ENCODE data around the gene MYL9. TPM values are rescaled to one million over a fixed set of nuclear protein-coding genes. Genes with fewer than 3 reads are reported as not detected.

Gene MYL9
- total and polyA plus RNA-seq, 10 of the 15 experiments (the other 5 are each of a cell fraction or from before 2014, with no cell fraction given): 0.28 to 1.7 (median 0.63) TPM; not detected in 3

- TF ChIP-seq PRDM15 (CRISPR knock-in tag; IDR thresholded peaks at IDR 0.05) (no peak), ATF2 (IDR thresholded peaks at IDR 0.05; ENCODE audit: low read length) (no peak), ZNF217 (IDR thresholded peaks at IDR 0.05) (no peak), ZNF24 (IDR thresholded peaks at IDR 0.05) (peak; percentile 16; the same call in 1 of the 2 replicates), MTA3 (IDR thresholded peaks at IDR 0.05; ENCODE audit: borderline replicate concordance, low read length) (no peak), EGR1 (IDR thresholded peaks at IDR 0.05; ENCODE audit: borderline replicate concordance in 1 of 2, low read depth in 2 of 2, low read length in 2 of 2) (0 out of 3 replicates have a peak, but pooled peaks of 1 of the 2 experiments have one; percentile 38), PBX3 (IDR thresholded peaks at IDR 0.05; ENCODE audit: insufficient replicate concordance, low read depth, low read length) (no peak), SIN3A (IDR thresholded peaks at IDR 0.05; ENCODE audit: low read depth, low read length) (no peak; the same call in 1 of the 2 replicates), E4F1 (IDR thresholded peaks at IDR 0.05; ENCODE audit: borderline replicate concordance, partially characterized antibody) (peak; percentile 14), ZNF274 (IDR thresholded peaks at IDR 0.05; ENCODE audit: insufficient read depth, insufficient read length) (no peak), ZNF384 (IDR thresholded peaks at IDR 0.05; ENCODE audit: borderline replicate concordance, low read depth, low read length) (no peak), IRF3 (IDR thresholded peaks at IDR 0.05) (no peak), SREBF2 (IDR thresholded peaks at IDR 0.05; ENCODE audit: low read length) (no peak), POU2F2 (IDR thresholded peaks at IDR 0.05; ENCODE audit: borderline replicate concordance, low read depth, low read length) (no peak), SMAD5 (IDR thresholded peaks at IDR 0.05; ENCODE audit: low read depth) (no peak), NFYA (IDR thresholded peaks at IDR 0.05; ENCODE audit: borderline replicate concordance, low read depth, low read length) (no peak), SUPT20H (IDR thresholded peaks at IDR 0.05; ENCODE audit: borderline replicate concordance, control insufficient read depth, low read depth, low read length) (no peak), TCF12 (IDR thresholded peaks at IDR 0.05; ENCODE audit: low read depth, low read length) (no peak), SPI1 (IDR thresholded peaks at IDR 0.05; ENCODE audit: borderline replicate concordance, insufficient read depth, low read depth, low read length) (no peak)
Measured at GRCh38 chr20:36574366-36575135, 33.2 kb downstream of the MYL9 start (continued).

All from GM12878 (cell line).